Colon (tissue), 2 donors: ENCODE results near the gene LAMTOR4.

Source experiments
- FAIRE-seq: peaks from 2 replicates; lab custom pipeline; 2012; peaks lifted over from hg19 to GRCh38; lab: Jason Lieb, UNC
- donor health status: control.
- donor health status: control.

The LAMTOR4 gene

DNA sequence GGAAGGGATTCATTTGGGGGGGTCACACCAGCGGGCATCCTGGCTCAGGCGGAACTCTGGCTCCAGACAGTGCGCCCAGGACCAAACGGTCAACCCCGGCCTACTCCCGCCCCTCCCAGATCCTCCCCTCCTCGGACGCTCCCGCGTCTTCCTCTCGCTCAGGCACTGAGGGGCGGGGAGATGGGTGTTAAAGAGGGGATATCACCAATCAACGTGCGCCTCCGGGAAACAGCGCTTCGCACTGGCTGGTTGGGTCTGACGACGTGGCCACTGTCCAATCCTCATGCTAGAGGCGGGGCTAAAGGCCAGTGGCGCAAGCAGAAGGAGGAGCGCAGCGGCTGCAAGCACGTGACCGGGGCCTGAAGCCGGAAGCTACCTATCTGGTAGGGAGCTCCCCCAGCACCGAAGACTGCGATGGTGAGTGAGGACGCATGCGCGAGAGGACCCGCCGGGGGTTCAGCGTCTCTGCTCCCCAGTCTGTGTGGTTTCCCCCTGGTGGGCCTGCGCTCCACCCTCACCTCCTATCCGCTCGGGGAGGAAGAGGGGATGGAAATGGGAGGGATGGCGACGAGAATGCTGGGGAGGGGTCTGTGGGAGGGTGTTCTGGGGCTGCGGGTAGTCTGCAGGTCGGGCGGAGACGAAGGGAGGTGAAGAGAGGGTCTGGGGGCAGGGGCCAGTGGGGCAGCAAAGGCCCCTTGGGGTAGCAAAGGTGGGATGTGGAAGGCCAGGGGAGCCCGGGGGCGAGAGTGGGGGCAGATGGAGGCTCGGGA, at the start of gene LAMTOR4:
Gene LAMTOR4 (plus strand): TSS at position 360 of the 770 bp plus-strand sequence. CDS start 55 bp downstream, at position 415.
- peak; percentile 5 for FAIRE-seq

DNA sequence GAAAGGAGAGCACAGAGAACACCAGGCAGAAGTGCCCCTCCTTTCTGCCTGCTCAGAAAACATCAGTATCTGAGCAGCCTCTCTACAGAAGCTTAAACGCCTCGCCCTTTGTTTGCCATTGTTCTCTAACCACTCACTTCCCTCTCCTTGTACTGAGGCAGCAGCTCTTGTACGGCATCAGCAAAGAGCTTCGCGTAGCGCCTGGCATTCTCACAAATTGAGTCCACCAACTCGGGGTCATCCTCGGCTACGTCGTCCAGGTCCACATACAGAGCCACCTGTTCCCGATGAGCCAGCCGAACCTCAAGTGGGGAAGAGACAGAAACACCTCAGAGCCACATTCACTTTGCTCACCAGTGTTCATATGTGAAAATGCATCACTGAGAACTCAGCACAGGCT, 49.3 kb upstream of the LAMTOR4 start:
- no peak for FAIRE-seq

DNA sequence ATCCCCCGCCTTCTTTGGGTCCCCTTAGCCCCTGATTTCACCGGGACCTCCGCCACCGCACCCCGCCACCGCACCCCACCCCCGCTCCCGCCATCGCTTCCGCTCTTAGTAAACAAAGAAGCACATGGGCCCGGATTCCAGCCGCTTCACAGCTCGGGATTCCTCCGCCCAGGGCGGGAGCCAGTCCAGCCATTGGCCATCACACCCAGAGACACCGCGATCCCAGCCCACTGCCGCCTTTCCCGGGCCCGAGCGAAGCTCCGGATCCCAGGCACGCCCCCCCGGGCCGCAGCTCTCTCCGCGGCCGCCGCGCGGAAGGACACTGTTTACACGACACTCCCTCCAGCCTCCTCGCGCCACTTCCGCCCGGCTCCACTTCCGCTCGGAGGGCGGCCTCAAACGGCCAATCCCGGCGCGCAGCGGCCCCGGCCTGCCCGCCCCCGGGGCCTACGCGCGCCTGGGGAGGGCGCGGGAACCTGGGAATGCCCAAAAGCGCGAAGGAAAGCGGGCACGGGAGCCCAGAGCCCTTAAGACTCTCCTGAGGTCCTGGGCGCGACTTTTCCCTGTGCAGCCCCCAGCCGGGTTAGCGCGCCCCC, 48.2 kb upstream of the LAMTOR4 start:
- FAIRE-seq = no peak

DNA sequence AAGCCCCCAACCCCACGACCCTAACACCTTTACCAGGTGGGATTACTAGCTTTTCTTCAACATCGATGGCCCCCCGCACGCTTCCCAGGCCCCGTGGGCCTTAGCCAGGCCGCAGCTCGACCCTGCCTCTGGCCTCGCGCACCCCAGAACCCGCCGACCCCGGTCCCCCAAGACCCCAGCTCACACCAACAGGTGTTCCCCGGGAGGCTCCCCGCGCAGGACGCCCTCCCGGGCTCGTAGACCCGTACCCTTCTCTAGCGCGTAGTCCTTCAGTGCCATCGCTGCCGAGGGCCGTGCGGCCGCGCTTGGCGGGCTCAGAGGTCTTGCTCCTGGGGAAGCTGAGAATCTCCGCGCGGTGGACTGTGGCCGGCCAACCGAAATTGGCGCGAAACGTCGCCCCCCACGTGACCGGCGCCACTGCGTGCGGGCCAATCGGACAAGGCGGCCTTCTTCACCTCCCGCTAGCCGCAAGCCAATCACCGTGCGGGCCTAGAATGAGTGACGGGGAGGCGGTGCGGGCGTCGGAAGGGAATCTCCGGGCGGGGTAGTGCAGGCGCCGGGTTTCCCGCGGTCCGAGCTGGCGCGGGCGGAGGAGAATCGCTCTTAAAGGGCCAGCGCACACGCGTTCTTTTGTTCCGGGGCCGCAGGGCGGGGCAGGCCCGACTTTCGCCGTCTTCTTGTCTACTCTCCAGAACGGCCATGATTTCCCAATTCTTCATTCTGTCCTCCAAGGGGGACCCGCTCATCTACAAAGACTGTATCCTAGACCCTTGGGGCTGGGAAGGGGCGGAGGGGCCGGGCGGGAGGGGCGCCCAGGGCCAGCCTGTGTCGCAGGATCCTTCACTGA, 47.5 kb upstream of the LAMTOR4 start, which contains the start of the genes AP4M1 and MCM7:
Gene AP4M1 (plus strand): TSS at position 628 of the 847 bp plus-strand sequence. CDS start 72 bp downstream, at position 700.
Gene MCM7 (minus strand): TSS at position 382 of the 847 bp plus-strand sequence. CDS start 103 bp downstream, at position 279.
- FAIRE-seq = no peak

DNA sequence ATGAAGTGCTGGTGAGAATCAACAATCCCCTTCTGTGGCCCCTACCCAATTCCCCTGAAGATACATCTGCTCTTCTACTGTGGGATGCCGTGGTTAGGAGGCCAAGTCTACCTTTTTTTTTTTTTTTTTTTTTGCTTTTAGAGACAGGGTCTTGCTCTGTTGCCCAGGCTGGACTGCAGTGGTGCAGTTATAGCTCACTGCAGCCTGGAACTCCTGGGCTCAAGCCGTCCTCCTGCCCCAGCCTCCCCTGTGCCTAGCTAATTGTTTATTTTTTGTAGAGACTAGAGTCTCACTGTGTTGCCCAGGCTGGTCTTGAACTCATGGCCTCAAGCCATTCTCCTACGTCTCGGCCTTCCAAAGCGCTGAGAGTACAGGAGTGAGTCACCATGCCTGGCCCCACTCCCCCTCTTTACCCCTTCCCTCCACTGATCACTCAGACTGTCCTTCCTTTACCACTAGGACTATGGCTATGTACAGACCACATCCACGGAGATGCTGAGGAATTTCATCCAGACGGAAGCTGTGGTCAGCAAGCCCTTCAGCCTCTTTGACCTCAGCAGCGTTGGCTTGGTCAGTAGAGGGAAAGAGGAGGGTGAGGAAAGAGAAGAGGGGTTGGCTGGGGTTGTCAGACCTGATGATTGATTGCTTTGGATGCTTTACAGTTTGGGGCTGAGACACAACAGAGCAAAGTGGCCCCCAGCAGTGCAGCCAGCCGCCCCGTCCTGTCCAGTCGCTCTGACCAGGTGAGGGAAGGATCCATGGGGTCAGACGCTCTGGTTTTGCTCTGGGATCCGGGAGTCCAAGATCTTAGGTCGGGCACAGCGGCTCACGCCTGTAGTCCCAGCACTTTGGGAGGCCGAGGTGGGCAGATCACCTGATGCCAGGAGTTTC, 45.5 kb upstream of the LAMTOR4 start:
- no peak for FAIRE-seq

DNA sequence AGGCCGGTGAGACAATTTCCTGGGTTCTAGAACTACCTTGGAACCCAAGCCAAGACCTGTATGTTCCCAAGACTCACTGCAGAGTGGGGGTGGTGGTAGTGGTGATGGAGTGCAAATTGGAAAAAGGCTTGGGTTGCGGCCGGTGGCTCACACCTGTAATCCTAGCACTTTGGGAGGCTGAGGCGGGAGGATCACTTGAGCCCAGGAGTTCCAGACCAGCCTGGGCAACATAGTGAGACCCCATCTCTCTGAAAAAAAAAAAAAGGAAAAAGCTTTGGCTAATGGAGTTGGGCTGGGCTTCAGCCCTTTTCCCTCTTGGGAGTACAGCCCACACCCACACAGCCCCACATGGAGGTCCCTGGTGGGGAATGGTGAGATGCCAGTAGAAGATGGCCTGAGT, 43.2 kb upstream of the LAMTOR4 start:
- no peak for FAIRE-seq

DNA sequence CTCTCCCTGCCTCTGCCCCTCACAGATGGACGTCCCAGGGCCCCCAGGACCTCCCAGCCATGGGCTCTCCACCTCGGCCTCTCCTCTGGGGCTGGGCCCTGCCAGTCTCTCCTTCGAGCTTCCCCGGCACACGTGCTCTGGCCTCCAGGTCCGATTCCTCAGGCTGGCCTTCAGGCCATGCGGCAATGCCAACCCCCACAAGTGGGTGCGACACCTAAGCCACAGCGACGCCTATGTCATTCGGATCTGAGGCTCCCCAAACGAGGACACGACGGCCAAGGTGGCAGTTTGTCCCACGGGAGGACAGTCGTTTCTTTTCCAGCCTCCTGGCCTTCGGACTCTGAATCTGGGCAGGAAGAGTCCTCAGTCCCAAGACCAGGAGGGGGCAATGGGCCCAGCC, 42.1 kb upstream of the LAMTOR4 start:
- no peak for FAIRE-seq

DNA sequence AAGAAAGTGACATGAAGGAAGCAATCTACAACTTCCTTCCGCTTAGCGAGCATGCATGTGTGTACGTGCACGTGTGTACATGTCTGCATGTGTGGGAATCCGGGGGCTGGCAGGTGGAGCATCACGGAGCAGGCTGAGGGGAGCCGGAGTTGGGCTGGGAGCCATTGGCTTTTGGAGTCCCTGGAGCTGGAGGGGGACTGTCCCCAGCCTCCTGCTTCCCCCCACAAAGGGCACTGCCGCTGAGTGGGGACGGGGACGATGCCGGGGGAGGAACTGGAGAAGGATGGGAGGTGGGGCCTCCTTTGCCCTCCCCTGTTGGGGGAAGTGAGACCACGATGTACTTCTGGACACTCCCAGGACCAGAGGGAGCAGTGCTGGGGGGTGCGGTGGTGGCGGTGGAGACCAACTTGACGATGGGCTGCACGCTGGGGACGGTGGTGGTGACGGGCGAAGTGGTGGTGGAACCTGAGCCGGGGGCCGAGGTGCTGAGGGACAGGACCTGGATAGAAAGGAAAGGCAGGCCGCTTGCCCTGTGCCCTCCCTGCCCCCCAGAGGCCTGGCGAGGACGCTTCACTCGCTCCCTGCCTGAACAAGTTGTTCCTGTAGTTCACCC, 41.5 kb upstream of the LAMTOR4 start:
- FAIRE-seq = no peak

DNA sequence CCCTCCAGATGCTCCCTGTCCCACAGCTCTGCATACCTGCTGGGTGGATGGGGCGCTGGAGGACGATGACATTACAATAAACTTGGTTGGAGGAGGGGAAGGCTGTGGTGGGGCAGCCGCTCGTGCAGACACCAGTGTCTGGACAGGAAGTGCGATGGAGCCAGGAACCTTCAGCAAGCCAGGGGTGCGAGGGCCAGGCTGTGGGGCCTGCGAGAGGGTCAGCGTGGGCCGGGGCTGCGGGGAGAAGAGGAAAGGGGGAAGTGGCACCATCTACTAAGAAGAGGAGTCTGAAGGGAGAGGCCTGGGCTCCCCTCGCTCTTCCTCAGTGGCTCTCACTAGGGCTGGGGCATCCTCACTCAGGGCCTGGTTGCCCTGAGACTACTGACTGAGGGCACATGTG, 40.8 kb upstream of the LAMTOR4 start:
- no peak for FAIRE-seq

DNA sequence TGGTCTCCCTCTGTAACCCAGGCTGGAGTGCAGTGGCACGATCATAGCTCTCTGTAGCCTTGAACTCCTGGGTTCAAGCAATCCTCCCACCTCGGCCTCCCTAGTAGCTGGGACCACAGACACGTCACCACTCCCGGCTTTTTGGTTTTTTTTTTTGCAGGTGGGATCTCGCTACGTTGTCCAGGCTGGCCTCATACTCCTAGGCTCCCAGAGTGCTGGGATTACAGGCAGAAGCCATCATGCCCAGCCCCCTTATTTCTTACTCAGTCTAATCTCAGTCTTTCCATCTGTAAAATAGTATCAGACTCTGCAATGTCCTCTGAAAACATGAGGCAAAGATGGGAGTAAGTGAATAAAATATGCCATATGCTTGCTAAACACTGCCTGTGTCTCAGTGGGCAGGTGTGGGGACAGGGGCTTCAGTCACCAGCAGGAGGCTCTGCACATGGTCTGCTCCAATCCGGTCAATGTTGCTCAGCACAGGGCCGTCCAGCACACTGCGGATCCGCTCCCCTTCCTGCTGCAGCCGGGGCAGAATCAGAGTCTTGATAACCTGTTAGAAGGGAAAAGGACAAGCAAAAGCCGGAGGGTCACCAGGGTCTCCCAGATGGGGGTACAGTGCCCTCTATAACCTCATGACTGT, 39.1 kb upstream of the LAMTOR4 start:
- FAIRE-seq = no peak

DNA sequence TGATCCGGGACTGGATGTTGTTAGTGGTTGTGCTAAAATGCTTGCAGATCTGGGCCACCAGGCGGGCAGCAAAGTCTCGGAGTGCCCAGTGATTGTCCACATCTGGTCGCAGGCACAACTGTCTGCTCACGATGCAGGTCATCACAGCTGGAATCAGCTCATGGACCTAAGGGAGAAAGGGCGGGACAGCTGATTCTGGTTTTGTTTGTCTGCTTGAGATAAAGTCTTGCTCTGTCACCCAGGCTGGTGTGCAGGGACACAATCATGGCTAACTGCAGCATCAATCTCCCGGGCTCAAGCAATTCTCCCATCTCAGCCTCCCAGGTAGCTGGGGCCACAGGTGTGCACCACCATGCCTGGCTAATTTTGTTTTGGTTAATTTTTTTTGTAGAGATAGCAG, 37.6 kb upstream of the LAMTOR4 start:
- no peak for FAIRE-seq

DNA sequence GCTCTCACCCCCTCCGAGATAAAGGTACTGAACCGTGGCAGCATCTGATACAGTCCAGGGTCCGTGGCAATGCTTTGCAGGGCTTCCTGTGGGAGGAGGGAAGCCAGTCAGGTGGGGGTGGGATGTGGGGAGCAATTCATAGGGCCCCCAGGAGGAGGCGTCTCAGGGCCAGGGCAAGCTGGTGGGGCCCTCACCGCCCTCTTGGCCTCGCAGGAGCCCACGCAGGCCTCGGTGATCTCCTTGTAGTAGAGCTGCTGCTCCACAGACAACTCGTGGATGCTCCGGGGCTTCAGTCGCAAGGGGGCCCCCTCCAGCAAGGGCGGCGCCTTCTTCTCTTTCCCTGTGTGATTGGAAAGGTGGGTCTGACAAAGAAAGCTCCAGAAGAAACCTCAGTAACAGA, 36.8 kb upstream of the LAMTOR4 start:
- FAIRE-seq = no peak

DNA sequence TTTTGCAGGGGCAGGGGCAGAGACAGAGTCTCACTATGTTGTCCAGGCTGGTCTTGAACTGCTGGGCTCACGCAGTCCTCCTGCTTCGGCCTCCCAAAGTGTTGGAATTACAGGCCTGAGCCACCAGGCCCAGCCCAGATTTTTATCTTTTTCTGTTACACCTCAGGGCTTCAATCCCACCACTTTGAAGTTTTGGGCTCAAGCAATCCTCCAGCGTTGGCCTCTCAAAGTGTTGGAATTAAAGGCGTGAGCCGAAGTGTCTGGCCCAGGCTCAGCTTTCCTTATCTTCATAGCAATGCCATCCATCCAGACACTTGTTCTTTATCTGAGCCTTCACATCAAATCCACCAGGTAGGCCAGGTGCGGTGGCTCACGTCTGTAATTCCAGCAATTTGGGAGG, 33.7 kb upstream of the LAMTOR4 start:
- no peak for FAIRE-seq

DNA sequence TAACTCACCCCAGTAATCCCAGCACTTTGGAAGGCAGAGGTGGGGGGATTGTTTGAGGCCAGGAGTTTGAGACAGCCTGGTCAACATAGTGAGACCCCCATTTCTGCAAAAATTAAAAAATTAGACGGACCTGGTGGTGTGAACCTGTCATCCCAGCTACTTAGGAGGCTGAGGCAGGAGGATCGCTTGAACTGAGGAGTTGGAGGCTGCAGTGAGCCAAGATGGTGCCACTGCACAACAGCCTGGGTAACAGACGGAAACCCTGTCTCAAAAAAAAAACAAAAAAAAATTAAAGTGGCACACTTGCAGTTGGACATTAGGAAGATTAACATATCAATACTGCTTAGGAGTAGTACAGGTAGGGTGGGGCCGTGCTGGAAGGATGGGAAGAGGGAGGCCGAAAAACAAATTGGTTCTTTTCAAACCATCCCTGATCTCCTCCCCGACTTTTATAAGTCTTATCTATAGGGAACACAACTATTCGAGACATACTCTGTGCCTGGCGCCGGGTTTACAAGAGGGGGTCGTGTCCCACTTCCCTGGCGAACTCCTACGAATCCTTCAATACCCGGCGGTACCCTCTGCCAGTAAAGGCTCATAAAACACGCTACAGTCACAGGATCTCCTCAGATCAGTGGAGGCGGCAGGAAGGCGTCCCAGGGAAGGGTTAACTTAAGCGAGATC, 30.2 kb upstream of the LAMTOR4 start:
- no peak for FAIRE-seq

DNA sequence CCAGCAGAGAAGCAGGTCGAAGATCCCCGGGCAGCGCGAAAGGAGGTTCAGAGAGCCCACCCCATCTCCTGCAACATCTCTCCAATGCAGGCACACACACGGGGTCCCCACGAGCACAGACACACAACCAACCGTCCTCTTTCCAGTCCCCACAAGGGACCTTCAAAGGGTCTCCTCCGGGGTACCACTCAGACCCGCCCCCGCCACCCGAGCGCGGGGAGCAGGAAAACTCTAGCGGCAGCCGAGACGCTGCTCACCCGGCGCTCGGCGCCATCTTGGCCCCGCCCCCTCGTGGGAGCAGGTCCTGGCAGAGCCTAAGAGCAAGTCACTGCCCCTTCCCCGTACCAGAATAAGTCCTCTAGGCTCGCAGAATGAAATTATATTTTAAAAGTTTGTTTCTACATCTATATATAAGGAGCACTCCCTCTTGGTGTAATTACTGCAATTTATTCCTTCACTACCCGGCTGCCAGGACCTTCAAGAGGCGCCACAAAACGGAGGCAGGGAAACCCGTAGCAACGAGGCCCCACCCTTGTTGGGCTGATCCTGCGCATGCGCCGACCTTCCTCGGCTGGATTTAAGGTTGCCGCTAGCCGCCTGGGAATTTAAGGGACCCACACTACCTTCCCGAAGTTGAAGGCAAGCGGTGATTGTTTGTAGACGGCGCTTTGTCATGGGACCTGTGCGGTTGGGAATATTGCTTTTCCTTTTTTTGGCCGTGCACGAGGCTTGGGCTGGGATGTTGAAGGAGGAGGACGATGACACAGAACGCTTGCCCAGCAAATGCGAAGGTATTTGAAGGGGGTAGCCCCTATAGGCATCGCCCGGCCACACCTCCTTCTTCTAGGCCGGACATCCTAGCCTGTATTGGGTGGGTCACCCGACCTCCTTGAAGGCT, 29.4 kb upstream of the LAMTOR4 start, which contains the start of the genes CNPY4 and TAF6:
Gene CNPY4 (plus strand): TSS at position 563 of the 898 bp plus-strand sequence. CDS start 111 bp downstream, at position 674.
Gene TAF6 (minus strand): TSS at position 287 of the 898 bp plus-strand sequence. CDS start 5,149 bp downstream, outside the sequence.
- FAIRE-seq = no peak

DNA sequence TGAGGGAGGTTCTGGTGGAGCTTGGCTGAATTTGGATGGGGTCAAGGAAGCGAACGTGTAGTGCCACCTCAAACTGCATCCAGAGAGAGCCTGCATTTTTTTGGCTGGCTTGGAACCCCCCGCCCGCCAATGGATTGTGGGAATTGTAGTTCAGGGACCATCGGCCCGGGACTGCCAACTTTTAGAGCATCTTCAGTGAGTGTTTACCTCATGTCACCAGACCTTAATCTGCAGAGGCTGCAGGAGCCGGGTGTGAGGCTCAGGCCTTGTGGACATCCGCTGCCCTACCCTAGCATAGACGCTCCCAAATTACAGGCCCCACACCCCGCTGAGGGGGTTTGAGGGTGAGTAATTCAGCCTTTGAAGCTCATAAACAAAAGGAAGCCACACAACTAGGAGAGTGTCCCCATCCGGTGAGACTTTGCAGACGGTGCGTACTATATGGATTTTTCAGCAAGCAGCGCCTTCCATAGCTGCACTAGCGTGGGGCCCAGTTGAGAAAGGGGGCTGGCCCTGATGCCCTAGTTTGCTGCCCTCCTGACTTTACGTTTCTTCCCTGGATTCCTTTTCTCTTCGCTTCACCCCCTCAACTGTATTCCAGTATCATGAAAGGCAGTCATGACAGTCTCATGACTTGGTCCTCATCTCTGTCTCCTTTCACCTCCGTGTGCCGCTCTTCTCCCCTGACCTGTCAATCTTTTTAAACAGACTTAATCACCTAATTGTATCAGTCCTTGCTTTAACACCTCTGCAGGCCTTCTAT, 28.6 kb upstream of the LAMTOR4 start:
- FAIRE-seq = no peak

DNA sequence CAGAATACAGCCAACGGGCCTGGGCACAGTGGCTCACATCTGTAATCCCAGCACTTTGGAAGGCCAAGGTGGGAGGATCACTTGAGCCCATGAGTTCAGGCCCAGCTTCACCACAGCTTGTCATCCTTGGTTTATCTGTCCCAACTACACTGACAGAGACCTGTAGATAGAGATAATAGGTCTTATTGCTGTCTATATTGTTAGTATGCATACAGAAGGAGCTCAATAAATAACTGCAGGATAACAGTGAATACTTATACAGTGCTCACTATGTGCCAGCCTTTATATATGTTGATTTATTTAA, 28.0 kb upstream of the LAMTOR4 start:
- FAIRE-seq = no peak

DNA sequence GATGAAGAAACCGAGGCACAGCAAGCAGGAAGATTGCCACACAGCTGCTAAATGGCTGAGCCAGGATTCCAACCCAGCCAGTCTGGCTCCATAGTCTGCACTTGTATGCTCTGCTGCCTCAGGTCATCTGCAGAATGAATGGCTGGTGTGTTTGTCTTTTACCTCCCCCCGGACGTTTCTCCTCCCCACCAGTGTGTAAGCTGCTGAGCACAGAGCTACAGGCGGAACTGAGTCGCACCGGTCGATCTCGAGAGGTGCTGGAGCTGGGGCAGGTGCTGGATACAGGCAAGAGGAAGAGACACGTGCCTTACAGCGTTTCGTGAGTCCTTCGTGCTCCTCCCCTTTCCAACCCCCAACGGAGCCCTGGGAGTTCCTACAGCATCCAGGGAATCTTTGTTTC, 26.7 kb upstream of the LAMTOR4 start:
- no peak for FAIRE-seq
